Stimulated activated CD4-positive, alpha-beta T cell treated with anti-CD3 and anti-CD28 coated beads, Interleukin-2, amount 100 ng/mL, for 48 hours (primary cell): ENCODE measurements around the gene CENPF.
"Not testable (repeated sequence)": the region's sequence is repeated elsewhere in the genome, so short reads cannot be mapped to it uniquely, and the experiment has no call there.

ENCODE experiments used
- DNase-seq, 2 donors: peaks; one replicate each; pipeline ENCODE4 v3.0.0-alpha.2; 2020

CENPF gene

GRCh38 chr1:214664651-214665433, 61.8 kb downstream of the CENPF start:
- DNase-seq: no peak

- no peak for DNase-seq
Observed at GRCh38 chr1:214665606-214666110, 62.7 kb downstream of the CENPF start.

GRCh38 chr1:214666674-214667073, 63.7 kb downstream of the CENPF start:
- DNase-seq: no peak

- no peak for DNase-seq
Observed at GRCh38 chr1:214670098-214670497, 67.1 kb downstream of the CENPF start.

- DNase-seq: not testable (repeated sequence)
Observed at GRCh38 chr1:214673029-214673428, 70.0 kb downstream of the CENPF start.

- no peak for DNase-seq
Observed at GRCh38 chr1:214673576-214673975, 70.6 kb downstream of the CENPF start.

GRCh38 chr1:214675524-214675923, 72.5 kb downstream of the CENPF start:
- not testable (repeated sequence) for DNase-seq

- DNase-seq: no peak
Observed at GRCh38 chr1:214676747-214677146, 73.8 kb downstream of the CENPF start.

- DNase-seq: no peak
Observed at GRCh38 chr1:214677945-214678344, 75.0 kb downstream of the CENPF start.

- DNase-seq: no peak
Observed at GRCh38 chr1:214678386-214678785, 75.4 kb downstream of the CENPF start.

GRCh38 chr1:214683621-214684020, 80.6 kb downstream of the CENPF start:
- DNase-seq: no peak

GRCh38 chr1:214685906-214686305, 82.9 kb downstream of the CENPF start:
- no peak for DNase-seq

- no peak for DNase-seq
Observed at GRCh38 chr1:214686497-214686896, 83.5 kb downstream of the CENPF start.

- DNase-seq: no peak
Observed at GRCh38 chr1:214688891-214689290, 85.9 kb downstream of the CENPF start.

GRCh38 chr1:214694769-214695168, 91.8 kb downstream of the CENPF start:
- no peak for DNase-seq

- no peak for DNase-seq
Observed at GRCh38 chr1:214698559-214698958, 95.6 kb downstream of the CENPF start.

GRCh38 chr1:214700437-214700836, 97.4 kb downstream of the CENPF start:
- no peak for DNase-seq

GRCh38 chr1:214702556-214702955, 99.6 kb downstream of the CENPF start:
- no peak for DNase-seq

GRCh38 chr1:214707306-214708087, 104.5 kb downstream of the CENPF start:
- no peak for DNase-seq

- DNase-seq: no peak
Observed at GRCh38 chr1:214708321-214708955, 105.4 kb downstream of the CENPF start.

GRCh38 chr1:214709241-214709640, 106.2 kb downstream of the CENPF start:
- no peak for DNase-seq

GRCh38 chr1:214712737-214713136, 109.7 kb downstream of the CENPF start:
- DNase-seq: no peak
